HepG2 (cell line): ENCODE data around the gene ZBED5. TPM values are rescaled to one million over a fixed set of nuclear protein-coding genes. Genes with fewer than 3 reads are reported as not detected.

ENCODE experiments used
- ATF1 ChIP-seq: IDR thresholded peaks from 2 replicates; pipeline ENCODE4 v1.6.1; 2016; ENCODE audit warnings: mild to moderate bottlenecking, control low read depth
- ATF5 ChIP-seq: sonication (generic); formaldehyde crosslinking; IDR thresholded peaks from 2 replicates; pipeline ENCODE4 v1.4.0; 2020; ENCODE audit warnings: mild to moderate bottlenecking, low read depth, missing genetic modification reagents
- ERF ChIP-seq: IDR thresholded peaks from 2 replicates; pipeline ENCODE4 v1.6.1; 2018; ENCODE audit warnings: missing biosample characterization, missing genetic modification reagents
- HOXA5 ChIP-seq: sonication (generic); formaldehyde crosslinking; IDR thresholded peaks from 2 replicates; pipeline ENCODE4 v1.4.0; 2020; ENCODE audit warnings: missing genetic modification reagents
- KAT7 ChIP-seq: IDR thresholded peaks from 2 replicates; pipeline ENCODE4 v1.6.1; 2018; ENCODE audit warnings: borderline replicate concordance, missing compliant biosample characterization
- KMT2B ChIP-seq: IDR thresholded peaks from 2 replicates; pipeline ENCODE4 v1.6.1; 2016; ENCODE audit warnings: missing genetic modification reagents, missing compliant biosample characterization
- NCOA2 ChIP-seq: sonication (generic); formaldehyde crosslinking; IDR thresholded peaks from 2 replicates; pipeline ENCODE4 v1.8.0; 2022; ENCODE audit warnings: inconsistent platforms
- PHF5A ChIP-seq: IDR thresholded peaks from one replicate; pipeline ENCODE4 v1.6.1; 2018; ENCODE audit warnings: low read depth, missing genetic modification reagents; ENCODE audit not compliant: unreplicated experiment
- RERE ChIP-seq: IDR thresholded peaks from 2 replicates; pipeline ENCODE4 v1.6.1; 2016; ENCODE audit warnings: low read depth, missing genetic modification reagents, missing compliant biosample characterization
- SPEN ChIP-seq: sonication (generic); formaldehyde crosslinking; IDR thresholded peaks from 2 replicates; pipeline ENCODE4 v1.5.1; 2020; ENCODE audit warnings: low read depth, mild to moderate bottlenecking, missing genetic modification reagents
- TOE1 ChIP-seq: sonication (generic); formaldehyde crosslinking; IDR thresholded peaks from 2 replicates; pipeline ENCODE4 v1.4.0; 2020; ENCODE audit warnings: mild to moderate bottlenecking, missing genetic modification reagents
- USF2 ChIP-seq, 2 experiments: sonication (generic) in 1 of 2; formaldehyde crosslinking in 1 of 2; IDR thresholded peaks; 2 replicates each; pipeline versions ENCODE4 v1.5.1 to v1.6.1; 2011 to 2020; ENCODE audit warnings: borderline replicate concordance in 1 of 2, low read depth in 1 of 2, low read length in 1 of 2, mild to moderate bottlenecking in 1 of 2, missing genetic modification reagents in 1 of 2, moderate library complexity in 1 of 2
- ZNF235 ChIP-seq: sonication (generic); formaldehyde crosslinking; IDR thresholded peaks from 2 replicates; pipeline ENCODE4 v1.8.1; 2023; ENCODE audit warnings: mild to moderate bottlenecking, missing genetic modification reagents, borderline replicate concordance
- ZNF350 ChIP-seq: sonication (generic); formaldehyde crosslinking; IDR thresholded peaks from 2 replicates; pipeline ENCODE4 v1.4.0; 2020; ENCODE audit warnings: mild to moderate bottlenecking, low read depth, missing genetic modification reagents, borderline replicate concordance
- ZNF367 ChIP-seq: sonication (generic); formaldehyde crosslinking; IDR thresholded peaks from 2 replicates; pipeline ENCODE4 v1.4.0; 2020; ENCODE audit warnings: missing genetic modification reagents, borderline replicate concordance
- ZNF382 ChIP-seq: sonication (generic); formaldehyde crosslinking; IDR thresholded peaks from 2 replicates; pipeline ENCODE4 v1.5.0; 2020; ENCODE audit warnings: missing genetic modification reagents, mild to moderate bottlenecking, borderline replicate concordance
- ZNF7 ChIP-seq: IDR thresholded peaks from 2 replicates; pipeline ENCODE4 v1.6.1; 2016; ENCODE audit warnings: missing biosample characterization, missing genetic modification reagents
- polyA plus RNA-seq, 8 experiments: library from polyadenylated mRNA; depleted of rRNA in 3 of 8; stranded (reverse) in 7 of 8; unstranded in 1 of 8; fragments of >200 nt; fragmentation: Illumina TruSeq in 4 of 8; extraction: Trizol in 4 of 8; gene quantifications; 2 replicates each; pipeline versions ENCODE4 v1.2.1 to v1.2.3, GENCODE V29; 2011 to 2016; ENCODE audit warnings: low read depth in 4 of 8, missing spikeins in 1 of 8, mixed read lengths in 1 of 8; ENCODE audit not compliant: insufficient read depth in 1 of 8
- total RNA-seq, 5 experiments: library from RNA; depleted of rRNA; stranded (reverse); fragments of >200 nt; fragmentation: Illumina TruSeq; extraction: Trizol; gene quantifications; 2 replicates each; pipeline ENCODE4 v1.2.3, GENCODE V29; 2016; ENCODE audit warnings: low read depth in 1 of 5

ZBED5 gene
- total and polyA plus RNA-seq, 2 of the 13 experiments (the other 11 are each of a cell fraction or from before 2014, with no cell fraction given) = 18.2 to 38.6 TPM

- 0 out of 2 replicates have a peak, but pooled peaks have one; percentile 13 for TF ChIP-seq RERE (CRISPR knock-in tag)
- TF ChIP-seq TOE1 (CRISPR knock-in tag) = 0 out of 2 replicates have a peak, but pooled peaks have one; percentile 82
- no peak for TF ChIP-seq ZNF7
- peak; percentile 76 for TF ChIP-seq KMT2B (CRISPR knock-in tag)
- TF ChIP-seq ZNF367 = no peak; the same call in 1 of the 2 replicates
- TF ChIP-seq ERF = peak; percentile 53
- no peak for TF ChIP-seq ZNF382 (CRISPR knock-in tag)
- TF ChIP-seq ATF5 = no peak; the same call in 1 of the 2 replicates
- TF ChIP-seq PHF5A = no peak
- no peak for TF ChIP-seq ATF1
- no peak for TF ChIP-seq ZNF235 (CRISPR knock-in tag)
- TF ChIP-seq HOXA5 = peak; percentile 76
- TF ChIP-seq ZNF350 (CRISPR knock-in tag) = peak; percentile 89
- peak; percentile 82 for TF ChIP-seq SPEN
- no peak for TF ChIP-seq USF2 (IDR thresholded peaks at IDR 0.05; ENCODE audit: low read depth, low read length)
- no peak; the same call in 1 of the 2 replicates for TF ChIP-seq USF2 (CRISPR knock-in tag; IDR thresholded peaks at IDR 0.05; ENCODE audit: borderline replicate concordance)
- TF ChIP-seq KAT7 (CRISPR knock-in tag) = peak; percentile 89; the same call in 1 of the 2 replicates
- peak; percentile 60; the same call in 1 of the 2 replicates for TF ChIP-seq NCOA2 (CRISPR knock-in tag)
These were observed 49.1 kb downstream of the ZBED5 start, which contains the start of gene EIF4G2 (continued) for GRCh38 chr11:10808553-10809372.
